Activated T-cell treated with anti-CD3 and anti-CD28 coated beads, Interleukin-2, amount 50 U/mL, for 4 hours (primary cell): ENCODE measurements around the gene KNCN. TPM values are rescaled to one million over a fixed set of nuclear protein-coding genes. Genes with fewer than 3 reads are reported as not detected.

ENCODE experiments used
- ATAC-seq, 2 donors: fragments of 200-7000 bp; cut with Tn5 transposase; one replicate each; pipeline ENCODE4 v1.10.0; 2021
- DNase-seq: peaks from one replicate; pipeline ENCODE4 v3.0.0-alpha.2; 2020
- H3K27me3 Mint-ChIP-seq: one replicate; pipeline ENCODE4 v1.8.0; 2021; ENCODE audit warnings: low read depth, mixed read lengths
- H3K36me3 Mint-ChIP-seq: one replicate; pipeline ENCODE4 v1.8.0; 2022; ENCODE audit warnings: mixed read lengths; ENCODE audit not compliant: insufficient read depth
- H3K4me1 Mint-ChIP-seq: one replicate; pipeline ENCODE4 v1.8.0; 2021; ENCODE audit warnings: low read depth, mixed read lengths
- H3K4me3 Mint-ChIP-seq: one replicate; pipeline ENCODE4 v1.8.0; 2021; ENCODE audit warnings: mild to moderate bottlenecking, moderate library complexity, mixed read lengths
- H3K9me3 Mint-ChIP-seq: one replicate; pipeline ENCODE4 v1.8.0; 2021; ENCODE audit warnings: mixed read lengths
- total RNA-seq, 3 donors: library from RNA; stranded (reverse); gene quantifications; one replicate each; pipeline ENCODE4 v1.2.1, GENCODE V29; 2021

Gene KNCN
- total RNA-seq, 3 donors from 2014 or later, result not detected

DNA sequence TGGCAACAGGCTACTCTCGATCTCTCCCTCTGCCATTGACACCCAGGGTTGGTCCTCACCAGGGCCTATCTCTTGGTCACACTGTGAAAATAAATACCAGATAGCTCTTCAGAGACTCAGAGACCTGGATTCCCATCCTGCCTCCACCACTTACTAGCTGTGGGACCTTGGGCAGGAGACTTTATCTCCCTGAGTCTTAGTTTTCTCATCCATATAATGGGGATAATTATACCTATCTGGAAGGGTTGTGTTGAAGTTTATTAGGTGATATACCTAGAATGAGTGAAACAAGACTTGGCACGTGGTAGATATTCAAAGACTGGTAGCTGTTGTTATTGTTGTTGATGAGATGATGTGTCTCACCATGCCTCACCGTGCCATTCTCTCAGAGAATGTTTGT lies 54.4 kb downstream of the KNCN start:
- H3K4me1 Mint-ChIP-seq, result no peaks in the 10 kb centered on the region
- no peak for ATAC-seq
- DNase-seq, result no peak
- H3K36me3 Mint-ChIP-seq, result no peaks in the 10 kb centered on the region
- peaks cover 48% of the 10 kb centered on the region for H3K27me3 Mint-ChIP-seq
- no peaks in the 10 kb centered on the region for H3K9me3 Mint-ChIP-seq
- no peak overlapping the region for H3K4me3 Mint-ChIP-seq

- H3K4me3 Mint-ChIP-seq, result no peak overlapping the region
- H3K4me1 Mint-ChIP-seq, result no peaks in the 10 kb centered on the region
- H3K27me3 Mint-ChIP-seq, result peaks cover 54% of the 10 kb centered on the region
Measured at GRCh38 chr1:46496505-46496904, 54.9 kb downstream of the KNCN start.

GRCh38 chr1:46495778-46496177 lies 55.7 kb downstream of the KNCN start:
- Mint-ChIP-seq H3K4me1 (no peaks in the 10 kb centered on the region), H3K27me3 (peaks cover 58% of the 10 kb centered on the region), H3K9me3 (no peaks in the 10 kb centered on the region), H3K36me3 (no peaks in the 10 kb centered on the region), H3K4me3 (no peak overlapping the region)
- no peak for DNase-seq
- ATAC-seq, result no peak

More at GRCh38 chr1:46496505-46496904, 54.9 kb downstream of the KNCN start:
- Mint-ChIP-seq H3K36me3 (no peaks in the 10 kb centered on the region), H3K9me3 (no peaks in the 10 kb centered on the region)
- DNase-seq (no peak), ATAC-seq (no peak)

Other genes starting within 250 kb of the KNCN start
- gene LRRC41, start 248.0 kb downstream of the KNCN start, total RNA-seq, result 10 to 100 TPM; 43.0 to 47.7 (median 45.8) TPM
- gene UQCRH, start 247.9 kb downstream of the KNCN start, total RNA-seq, result 100 to 1,000 TPM; 283 to 366 (median 338) TPM
- gene NSUN4, start 210.8 kb downstream of the KNCN start, total RNA-seq, result 10 to 100 TPM; 42.2 to 44.1 (median 44.0) TPM
- 10 to 100 TPM in 1 of 3 donors, 1 to 10 TPM in 2; 7.5 to 10.4 (median 8.4) TPM for gene FAAH, start 157.3 kb downstream of the KNCN start, total RNA-seq
- gene DMBX1, start 61.8 kb downstream of the KNCN start, total RNA-seq, result not detected
- 10 to 100 TPM; 21.1 to 26.1 (median 21.6) TPM for gene MKNK1, start 52.6 kb upstream of the KNCN start, total RNA-seq
- gene MOB3C, start 65.2 kb upstream of the KNCN start, total RNA-seq, result 10 to 100 TPM in 2 of 3 donors, 1 to 10 TPM in 1; 8.3 to 11.9 (median 11.0) TPM
- gene ATPAF1, start 116.7 kb upstream of the KNCN start, total RNA-seq, result 10 to 100 TPM; 35.7 to 42.5 (median 39.3) TPM
- gene TEX38, start 120.2 kb upstream of the KNCN start, total RNA-seq, result not detected
- gene EFCAB14, start 167.5 kb upstream of the KNCN start, total RNA-seq, result 10 to 100 TPM; 46.8 to 48.6 (median 48.4) TPM
- gene CYP4B1, start 247.4 kb upstream of the KNCN start, total RNA-seq, result under 1 TPM; 0.16 to 0.53 (median 0.20) TPM